Right lobe of liver (tissue), 6 donors: ENCODE measurements around the gene GALNT12. TPM values are rescaled to one million over a fixed set of nuclear protein-coding genes. Genes with fewer than 3 reads are reported as not detected.

ENCODE experiments used
- ATAC-seq, 4 donors: fragments of 200-7000 bp; cut with Tn5 transposase; one replicate each; pipeline ENCODE4 v1.9.1; 2020; ENCODE audit warnings: mild to moderate bottlenecking in 4 of 4, moderate library complexity in 4 of 4
- DNase-seq, 3 donors: peaks; one replicate each; pipeline ENCODE4 v3.0.0-alpha.2; 2020
- H3K27ac ChIP-seq, 3 donors: fragments of 200-600 bp; one replicate each; pipeline ENCODE4 v1.8.0; 2022
- H3K27me3 ChIP-seq, 2 donors: fragments of 200-600 bp; one replicate each; pipeline ENCODE4 v1.8.0; 2022
- H3K36me3 ChIP-seq, 4 donors: fragments of 200-600 bp; sonication (generic) in 1 of 4; one replicate each; pipeline versions ENCODE4 v1.5.1 to v1.8.0; 2017 to 2022; ENCODE audit warnings: control low read depth in 1 of 4
- H3K4me1 ChIP-seq, 4 donors: fragments of 200-600 bp; sonication (generic) in 1 of 4; one replicate each; pipeline versions ENCODE4 v1.5.1 to v1.8.0; 2017 to 2022; ENCODE audit warnings: control low read depth in 1 of 4
- H3K4me3 ChIP-seq, 3 donors: fragments of 200-600 bp; one replicate each; pipeline ENCODE4 v1.8.0; 2022
- H3K9me3 ChIP-seq, 4 donors: fragments of 200-600 bp; sonication (generic) in 1 of 4; one replicate each; pipeline versions ENCODE4 v1.5.1 to v1.8.0; 2017 to 2022; ENCODE audit warnings: control low read depth in 1 of 4
- CTCF ChIP-seq, 4 donors: fragments of 200-600 bp in 3 of 4; fragments of 450-650 bp in 1 of 4; IDR thresholded peaks; one replicate each; pipeline versions ENCODE4 v1.5.1 to v1.8.0; 2016 to 2022; ENCODE audit warnings: antibody characterized with exemption in 4 of 4, mild to moderate bottlenecking in 2 of 4
- POLR2A ChIP-seq: fragments of 450-650 bp; IDR thresholded peaks from one replicate; pipeline ENCODE4 v1.6.1; 2017; ENCODE audit warnings: antibody characterized with exemption, mild to moderate bottlenecking
- WGBS: methylation state at CpG from one replicate; pipeline ENCODE4 v1.1.6; 2018; ENCODE audit warnings: low coverage, low lambda C conversion rate; ENCODE audit not compliant: insufficient coverage; ENCODE audit errors: missing lambda C conversion rate; 5-methylcytosine and 5-hydroxymethylcytosine counted together
- intact Hi-C, 2 donors: fragments of 100-400 bp; cut with DNase I; formaldehyde crosslinking; loops; one replicate each; pipeline versions ENCODE4 v1.11.2 to v1.14.1; 2022
- total RNA-seq, 6 experiments: library from RNA; depleted of rRNA in 2 of 6; stranded (reverse); fragments of >200 nt in 2 of 6; fragmentation: NEBNext Ultra II Directional in 3 of 6; extraction: Animal tissue kit (Norgen Biotek cat#: 25700) in 3 of 6; gene quantifications; one replicate each; pipeline versions ENCODE4 v1.1.0 to v1.2.4, GENCODE V29; 2016 to 2023
- donor health status: DM: no; HTN: yes; CAD: no.
- donor health status: DM: no; HTN: no; CAD: no.
- donor health status: DM: no; HTN: no; CAD: no.
- donor health status: DM: no; HTN: yes; CAD: no.
- donor health status: DM: no; HTN: yes; CAD: no.

The GALNT12 gene
- total RNA-seq, 6 experiments from 2014 or later = 0.06 to 1.1 (median 0.30) TPM; not detected in 1

- no peak for DNase-seq
- no peak overlapping the region for H3K27ac ChIP-seq
- ATAC-seq = no peak
- H3K4me3 ChIP-seq = no peak overlapping the region
- H3K36me3 ChIP-seq = no peaks in the 10 kb centered on the region
- TF ChIP-seq POLR2A (no peak), CTCF (IDR thresholded peaks at IDR 0.05) (no peak)
- no peaks in the 10 kb centered on the region for H3K4me1 ChIP-seq
- intact Hi-C loops = no loop called here
- WGBS = 75% methylated on average over 5 of the region's 5 CpGs
- no peaks in the 10 kb centered on the region for H3K27me3 ChIP-seq
- no peaks in the 10 kb centered on the region for H3K9me3 ChIP-seq
Measured at GRCh38 chr9:98830554-98830953, 23.1 kb downstream of the GALNT12 start.

GRCh38 chr9:98831696-98832095, 24.2 kb downstream of the GALNT12 start:
- TF ChIP-seq CTCF (IDR thresholded peaks at IDR 0.05) (no peak), POLR2A (no peak)
- 69% methylated on average over 13 of the region's 16 CpGs for WGBS
- ATAC-seq (no peak), DNase-seq (no peak)
- Histone ChIP-seq H3K36me3 (no peaks in the 10 kb centered on the region), H3K9me3 (no peaks in the 10 kb centered on the region), H3K27ac (no peak overlapping the region), H3K4me1 (no peaks in the 10 kb centered on the region), H3K4me3 (no peak overlapping the region), H3K27me3 (no peaks in the 10 kb centered on the region)
- intact Hi-C loops = no loop called here

- DNase-seq (no peak), ATAC-seq (no peak)
- WGBS = 91% methylated on average over 1 of the region's 1 CpG
- H3K4me3 ChIP-seq = no peak overlapping the region
- H3K27ac ChIP-seq = no peak overlapping the region
- no peaks in the 10 kb centered on the region for H3K9me3 ChIP-seq
- intact Hi-C loops = no loop called here
- H3K36me3 ChIP-seq = no peaks in the 10 kb centered on the region
- no peaks in the 10 kb centered on the region for H3K27me3 ChIP-seq
- TF ChIP-seq CTCF (IDR thresholded peaks at IDR 0.05) (no peak), POLR2A (no peak)
- no peaks in the 10 kb centered on the region for H3K4me1 ChIP-seq
Measured at GRCh38 chr9:98832768-98833089, 25.3 kb downstream of the GALNT12 start.

- intact Hi-C loops = no loop called here
- no peak for TF ChIP-seq CTCF (IDR thresholded peaks at IDR 0.05)
- no peak for TF ChIP-seq POLR2A
- Histone ChIP-seq H3K4me1 (no peaks in the 10 kb centered on the region), H3K27me3 (no peaks in the 10 kb centered on the region), H3K27ac (no peak overlapping the region), H3K4me3 (no peak overlapping the region), H3K36me3 (no peaks in the 10 kb centered on the region), H3K9me3 (no peaks in the 10 kb centered on the region)
- 69% methylated on average over 8 of the region's 9 CpGs for WGBS
- DNase-seq (no peak), ATAC-seq (no peak)
Measured at GRCh38 chr9:98833090-98833956, 25.9 kb downstream of the GALNT12 start.
